22Rv1 (cell line): ENCODE data around the gene NUAK1.

Source experiments
- CTCF ChIP-seq: fragments of 450-650 bp; IDR thresholded peaks from 2 replicates; pipeline ENCODE4 v1.5.1; 2017; ENCODE audit warnings: mild to moderate bottlenecking
- ZFX ChIP-seq: fragments of 450-650 bp; IDR thresholded peaks from 2 replicates; pipeline ENCODE4 v1.6.1; 2017; ENCODE audit warnings: antibody characterized with exemption, borderline replicate concordance

- TF ChIP-seq CTCF, result no peak
- no peak for TF ChIP-seq ZFX
These were observed 49.1 kb upstream of the NUAK1 start for GRCh38 chr12:106187842-106188241.
